ENCODE data around the gene SLC6A11. TPM values are rescaled to one million over a fixed set of nuclear protein-coding genes. Genes with fewer than 3 reads are reported as not detected.
A peak's percentile ranks its signal among the peaks of the same experiment; 100 is the strongest.

Gene SLC6A11
- total and polyA plus RNA-seq, 3 donors from 2014 or later, result 2.0 to 6.9 (median 3.9) TPM

DNA sequence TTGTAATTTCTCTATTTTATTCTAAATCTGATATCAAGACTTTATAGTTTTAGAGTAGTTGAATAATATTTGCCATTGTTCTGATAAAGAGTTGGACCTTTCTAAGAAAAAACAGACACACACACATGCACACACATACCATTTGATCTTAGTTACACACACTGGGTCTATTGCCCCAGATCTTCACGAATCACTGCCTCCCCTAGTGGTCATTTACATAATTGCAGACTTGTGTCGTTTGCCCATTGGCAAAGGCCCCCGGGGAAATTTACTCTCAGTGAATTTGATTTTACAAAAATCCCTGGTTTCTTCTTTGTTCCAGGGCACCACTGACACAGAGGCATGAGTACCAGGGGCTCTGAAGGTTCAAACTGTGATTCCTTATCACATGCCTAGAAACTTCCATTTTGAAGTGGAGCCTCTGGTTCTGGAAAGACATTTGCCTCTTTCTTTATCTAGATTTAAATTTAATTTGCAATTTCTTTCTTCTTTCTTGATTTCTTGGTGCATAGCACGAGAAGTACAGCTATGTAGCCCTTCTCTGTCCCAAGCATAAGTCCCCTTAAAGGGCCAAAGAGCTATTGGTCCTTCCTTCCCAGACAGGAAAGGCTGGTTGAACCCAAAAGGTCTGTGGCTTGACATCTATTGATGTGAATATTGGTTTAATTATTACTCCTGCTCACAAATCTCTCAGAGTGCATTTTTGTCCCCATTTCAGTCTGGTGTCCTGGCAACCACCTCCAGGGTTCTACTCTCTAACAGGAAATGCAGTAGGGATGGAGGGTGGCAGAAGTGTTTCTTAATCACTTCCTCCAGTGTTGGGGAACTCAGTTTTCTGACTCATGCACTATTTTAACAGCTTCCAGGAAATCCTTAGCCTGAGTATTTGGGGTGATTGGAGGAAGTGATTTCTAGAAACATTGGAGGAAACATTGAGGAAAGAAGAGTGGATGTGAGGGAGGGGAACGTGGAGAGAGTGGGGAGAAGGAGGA lies 32.4 kb upstream of the SLC6A11 start:
- 35 to 38% methylated on average over 5 of the region's 5 CpGs for WGBS, 2 donors
- no peak overlapping the region for H3K27ac ChIP-seq
- no peaks in the 10 kb centered on the region for H3K9me3 ChIP-seq
- DNase-seq, result peak; percentile 23
- H3K36me3 ChIP-seq (ENCODE audit: low read depth, missing control alignments), result no peaks in the 10 kb centered on the region
- TF ChIP-seq POLR2A (IDR thresholded peaks at IDR 0.05), result no peak
- TF ChIP-seq, protein P1, sequence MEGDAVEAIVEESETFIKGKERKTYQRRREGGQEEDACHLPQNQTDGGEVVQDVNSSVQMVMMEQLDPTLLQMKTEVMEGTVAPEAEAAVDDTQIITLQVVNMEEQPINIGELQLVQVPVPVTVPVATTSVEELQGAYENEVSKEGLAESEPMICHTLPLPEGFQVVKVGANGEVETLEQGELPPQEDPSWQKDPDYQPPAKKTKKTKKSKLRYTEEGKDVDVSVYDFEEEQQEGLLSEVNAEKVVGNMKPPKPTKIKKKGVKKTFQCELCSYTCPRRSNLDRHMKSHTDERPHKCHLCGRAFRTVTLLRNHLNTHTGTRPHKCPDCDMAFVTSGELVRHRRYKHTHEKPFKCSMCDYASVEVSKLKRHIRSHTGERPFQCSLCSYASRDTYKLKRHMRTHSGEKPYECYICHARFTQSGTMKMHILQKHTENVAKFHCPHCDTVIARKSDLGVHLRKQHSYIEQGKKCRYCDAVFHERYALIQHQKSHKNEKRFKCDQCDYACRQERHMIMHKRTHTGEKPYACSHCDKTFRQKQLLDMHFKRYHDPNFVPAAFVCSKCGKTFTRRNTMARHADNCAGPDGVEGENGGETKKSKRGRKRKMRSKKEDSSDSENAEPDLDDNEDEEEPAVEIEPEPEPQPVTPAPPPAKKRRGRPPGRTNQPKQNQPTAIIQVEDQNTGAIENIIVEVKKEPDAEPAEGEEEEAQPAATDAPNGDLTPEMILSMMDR (IDR thresholded peaks at IDR 0.05), result peak; percentile 41 to 86 (median 79)
- intact Hi-C loops (cut with DNase I; ENCODE audit: low total_unique reads), result no loop called here
- H3K4me1 ChIP-seq, result no peaks in the 10 kb centered on the region
- no peak overlapping the region for H3K4me3 ChIP-seq
- H3K27me3 ChIP-seq, result no peaks in the 10 kb centered on the region

DNA sequence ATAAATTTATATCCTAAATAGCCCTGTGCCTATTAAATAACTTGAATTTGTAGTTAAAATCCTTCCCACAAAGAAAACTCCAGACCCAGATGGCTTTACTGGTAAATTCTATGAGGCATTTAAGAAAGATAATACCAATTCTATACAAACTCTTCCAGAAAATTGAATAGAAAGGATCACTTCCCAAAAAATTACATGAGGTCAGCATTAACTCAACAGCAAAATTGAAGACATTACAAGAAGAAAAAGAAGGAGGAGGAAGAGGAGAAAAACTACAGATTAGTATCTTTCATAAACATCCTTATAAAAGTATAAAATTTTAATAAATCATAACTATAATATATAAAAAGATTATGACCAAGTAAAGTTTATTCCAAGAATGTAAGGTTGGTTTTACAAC lies 29.4 kb upstream of the SLC6A11 start:
- no peaks in the 10 kb centered on the region for H3K9me3 ChIP-seq
- H3K4me1 ChIP-seq, result no peaks in the 10 kb centered on the region
- intact Hi-C loops (cut with DNase I; ENCODE audit: low total_unique reads), result no loop called here
- H3K27ac ChIP-seq, result no peak overlapping the region
- H3K36me3 ChIP-seq (ENCODE audit: low read depth, missing control alignments), result no peaks in the 10 kb centered on the region
- H3K27me3 ChIP-seq, result no peaks in the 10 kb centered on the region
- DNase-seq, result no peak
- no peak overlapping the region for H3K4me3 ChIP-seq
- TF ChIP-seq, protein P1 (IDR thresholded peaks at IDR 0.05), result no peak
- TF ChIP-seq POLR2A (IDR thresholded peaks at IDR 0.05), result no peak

DNA sequence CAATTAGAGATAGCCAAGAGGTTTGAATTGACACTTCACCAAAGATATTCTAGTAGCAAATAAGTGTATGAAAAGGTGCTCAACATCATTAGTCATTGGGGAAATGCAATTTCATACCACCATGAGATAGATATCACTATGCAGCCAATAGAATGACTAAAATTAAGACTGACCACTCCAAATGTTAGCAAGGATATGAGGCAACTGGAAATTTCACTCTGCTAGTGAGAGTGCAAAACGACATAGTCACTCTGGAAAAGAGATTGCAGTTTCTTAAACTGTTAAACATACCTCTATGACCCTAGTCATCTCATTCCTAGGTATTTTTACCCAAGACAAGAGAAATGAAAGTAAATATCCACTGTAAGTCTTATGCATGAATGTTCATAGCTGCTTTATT lies 27.6 kb upstream of the SLC6A11 start:
- DNase-seq, result no peak
- Histone ChIP-seq H3K4me1 (no peaks in the 10 kb centered on the region), H3K9me3 (no peaks in the 10 kb centered on the region), H3K4me3 (no peak overlapping the region), H3K27ac (no peak overlapping the region), H3K36me3 (ENCODE audit: low read depth, missing control alignments) (no peaks in the 10 kb centered on the region), H3K27me3 (no peaks in the 10 kb centered on the region)
- intact Hi-C loops (cut with DNase I; ENCODE audit: low total_unique reads), result no loop called here
- TF ChIP-seq, protein P1 (IDR thresholded peaks at IDR 0.05), result no peak
- TF ChIP-seq POLR2A (IDR thresholded peaks at IDR 0.05), result no peak
- WGBS, 2 donors, result 42 to 58% methylated on average over 1 of the region's 1 CpG

DNA sequence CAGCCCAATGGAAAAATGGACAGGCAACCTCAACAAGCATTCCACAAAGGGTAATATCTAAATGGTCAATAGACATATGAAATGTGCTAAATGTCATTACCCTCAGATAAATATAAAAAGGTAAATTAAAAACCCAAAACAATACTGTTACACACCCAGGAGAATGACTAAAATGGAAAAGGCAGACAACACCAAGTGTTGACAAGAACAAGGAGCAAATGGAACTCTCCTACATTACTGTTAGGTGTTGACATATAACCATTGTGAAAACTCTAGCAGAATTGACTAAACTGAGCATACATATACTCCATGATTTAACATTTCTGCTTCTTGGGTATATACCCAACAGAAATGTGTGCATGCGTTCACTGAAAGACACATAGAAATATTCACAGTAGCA lies 25.3 kb upstream of the SLC6A11 start:
- TF ChIP-seq, protein P1 (IDR thresholded peaks at IDR 0.05), result no peak
- TF ChIP-seq POLR2A (IDR thresholded peaks at IDR 0.05), result no peak
- no peak overlapping the region for H3K4me3 ChIP-seq
- no peak overlapping the region for H3K27ac ChIP-seq
- no peaks in the 10 kb centered on the region for H3K36me3 ChIP-seq (ENCODE audit: low read depth, missing control alignments)
- no peak for DNase-seq
- no peaks in the 10 kb centered on the region for H3K4me1 ChIP-seq
- no peaks in the 10 kb centered on the region for H3K27me3 ChIP-seq
- intact Hi-C loops (cut with DNase I; ENCODE audit: low total_unique reads), result no loop called here
- H3K9me3 ChIP-seq, result no peaks in the 10 kb centered on the region
- 96 to 100% methylated on average over 1 of the region's 1 CpG for WGBS, 2 donors
